Lower leg skin (tissue), 4 donors: ENCODE data around the gene SYAP1. TPM values are rescaled to one million over a fixed set of nuclear protein-coding genes. Genes with fewer than 3 reads are reported as not detected.
"Not testable (repeated sequence)": the region's sequence is repeated elsewhere in the genome, so short reads cannot be mapped to it uniquely, and the experiment has no call there.

Source experiments
- DNase-seq, 2 donors: peaks; one replicate each; pipeline ENCODE4 v3.0.0-alpha.2; 2019; ENCODE audit warnings: low spot score in 2 of 2
- H3K4me3 ChIP-seq: fragments of 200-600 bp; sonication (generic); 2 replicates; pipeline ENCODE4 v1.5.1; 2017; ENCODE audit warnings: mild to moderate bottlenecking, low read depth; ENCODE audit not compliant: poor library complexity, severe bottlenecking
- POLR2A ChIP-seq, 2 donors: fragments of 450-650 bp; IDR thresholded peaks; one replicate each; pipeline ENCODE4 v1.6.1; 2016 to 2017; ENCODE audit warnings: antibody characterized with exemption in 2 of 2, mild to moderate bottlenecking in 1 of 2, moderate library complexity in 1 of 2
- WGBS, 2 donors: methylation state at CpG; one replicate each; pipeline ENCODE4 v1.1.5; 2018; 5-methylcytosine and 5-hydroxymethylcytosine counted together
- intact Hi-C: fragments of 100-400 bp; cut with DNase I; formaldehyde crosslinking; loops from one replicate; pipeline ENCODE4 v1.15.0; 2023; ENCODE audit warnings: low total_unique reads
- total RNA-seq, 4 donors: library from RNA; depleted of rRNA; stranded (reverse); fragments of >200 nt; gene quantifications; one replicate each; pipeline ENCODE4 v1.1.0, GENCODE V29; 2016
- TF ChIP-seq, protein P1 (sequence below), 3 donors: fragments of 450-650 bp; IDR thresholded peaks; one replicate each; pipeline ENCODE4 v1.5.1; 2016; ENCODE audit warnings: antibody characterized with exemption in 3 of 3, mild to moderate bottlenecking in 3 of 3, moderate library complexity in 2 of 3

Gene SYAP1
- total RNA-seq, 4 donors from 2014 or later: 16.1 to 18.5 (median 16.6) TPM

DNA sequence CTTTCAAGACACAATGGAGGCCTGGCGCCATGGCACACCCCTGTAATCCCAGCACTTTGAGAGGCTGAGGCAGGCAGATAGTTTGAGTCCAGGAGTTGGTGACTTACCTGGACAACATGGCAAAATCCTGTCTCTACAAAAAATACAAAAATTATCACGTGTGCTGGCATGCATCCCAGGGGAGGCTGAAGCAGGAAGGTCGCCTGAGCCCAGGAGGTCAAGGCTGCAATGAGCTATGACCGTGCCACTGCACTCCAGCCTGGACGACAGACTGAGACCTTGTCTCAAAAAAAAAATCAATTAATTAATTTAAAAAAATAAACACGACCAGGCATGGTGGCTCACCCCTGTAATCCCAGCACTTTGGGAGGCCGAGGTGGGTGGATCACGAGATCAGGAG is 4.9 kb upstream of the SYAP1 start:
- TF ChIP-seq, protein P1, sequence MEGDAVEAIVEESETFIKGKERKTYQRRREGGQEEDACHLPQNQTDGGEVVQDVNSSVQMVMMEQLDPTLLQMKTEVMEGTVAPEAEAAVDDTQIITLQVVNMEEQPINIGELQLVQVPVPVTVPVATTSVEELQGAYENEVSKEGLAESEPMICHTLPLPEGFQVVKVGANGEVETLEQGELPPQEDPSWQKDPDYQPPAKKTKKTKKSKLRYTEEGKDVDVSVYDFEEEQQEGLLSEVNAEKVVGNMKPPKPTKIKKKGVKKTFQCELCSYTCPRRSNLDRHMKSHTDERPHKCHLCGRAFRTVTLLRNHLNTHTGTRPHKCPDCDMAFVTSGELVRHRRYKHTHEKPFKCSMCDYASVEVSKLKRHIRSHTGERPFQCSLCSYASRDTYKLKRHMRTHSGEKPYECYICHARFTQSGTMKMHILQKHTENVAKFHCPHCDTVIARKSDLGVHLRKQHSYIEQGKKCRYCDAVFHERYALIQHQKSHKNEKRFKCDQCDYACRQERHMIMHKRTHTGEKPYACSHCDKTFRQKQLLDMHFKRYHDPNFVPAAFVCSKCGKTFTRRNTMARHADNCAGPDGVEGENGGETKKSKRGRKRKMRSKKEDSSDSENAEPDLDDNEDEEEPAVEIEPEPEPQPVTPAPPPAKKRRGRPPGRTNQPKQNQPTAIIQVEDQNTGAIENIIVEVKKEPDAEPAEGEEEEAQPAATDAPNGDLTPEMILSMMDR (IDR thresholded peaks at IDR 0.05): no peak
- TF ChIP-seq POLR2A (IDR thresholded peaks at IDR 0.05): no peak
- intact Hi-C loops: loop anchor here (10.0 kb wide), 1 partner anchor 860 kb away; the partner anchor contains the start of gene AP1S2
- no peak for DNase-seq
- H3K4me3 ChIP-seq: no peak overlapping the region
- 84 to 88% methylated on average over 8 of the region's 8 CpGs for WGBS, 2 donors

DNA sequence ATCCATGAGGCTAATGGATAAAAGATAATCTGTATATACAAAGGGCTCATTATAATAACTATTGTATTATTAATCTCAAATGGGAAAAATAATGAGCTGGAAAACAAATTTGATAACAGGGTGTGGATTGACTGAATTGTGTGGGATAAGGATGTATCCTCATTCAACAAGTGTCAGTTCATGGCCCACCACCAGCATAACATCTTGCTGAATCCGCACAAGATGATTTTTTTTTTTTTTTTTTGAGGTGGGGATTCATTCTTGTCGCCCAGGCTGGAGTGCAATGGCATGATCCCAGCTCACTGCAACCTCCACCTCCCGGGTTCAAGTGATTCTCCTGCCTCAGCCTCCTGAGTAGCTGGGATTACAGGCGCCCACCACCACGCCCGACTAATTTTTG is 3.8 kb upstream of the SYAP1 start:
- 78 to 100% methylated on average over 5 to 6 of the region's 6 CpGs for WGBS, 2 donors
- not testable (repeated sequence) for DNase-seq, H3K4me3 ChIP-seq
- intact Hi-C loops: loop anchor here (10.0 kb wide), 1 partner anchor 861 kb away; the partner anchor contains the start of gene AP1S2

GRCh38 chrX:16716451-16716850 is 3.0 kb upstream of the SYAP1 start:
- not testable (repeated sequence) for DNase-seq, H3K4me3 ChIP-seq
- intact Hi-C loops: loop anchor here (10.0 kb wide), 1 partner anchor 862 kb away; the partner anchor contains the start of gene AP1S2
- 87 to 90% methylated on average over 6 of the region's 6 CpGs for WGBS, 2 donors

- H3K4me3 ChIP-seq: no peak overlapping the region
- intact Hi-C loops: loop anchor here (10.0 kb wide), 1 partner anchor 864 kb away; the partner anchor contains the start of gene AP1S2
- DNase-seq: no peak
- no peak for TF ChIP-seq POLR2A (IDR thresholded peaks at IDR 0.05)
- TF ChIP-seq, protein P1 (IDR thresholded peaks at IDR 0.05): no peak
- WGBS, 2 donors: 14 to 18% methylated on average over 5 to 6 of the region's 6 CpGs
Measured at GRCh38 chrX:16718824-16719333, 533 bp upstream of the SYAP1 start.

GRCh38 chrX:16722481-16722880 is 3.1 kb downstream of the SYAP1 start:
- intact Hi-C loops: no loop called here
- WGBS, 2 donors: 80 to 81% methylated on average over 4 of the region's 4 CpGs
- H3K4me3 ChIP-seq: no peak overlapping the region
- DNase-seq: no peak
- TF ChIP-seq, protein P1 (IDR thresholded peaks at IDR 0.05): no peak
- no peak for TF ChIP-seq POLR2A (IDR thresholded peaks at IDR 0.05)

DNA sequence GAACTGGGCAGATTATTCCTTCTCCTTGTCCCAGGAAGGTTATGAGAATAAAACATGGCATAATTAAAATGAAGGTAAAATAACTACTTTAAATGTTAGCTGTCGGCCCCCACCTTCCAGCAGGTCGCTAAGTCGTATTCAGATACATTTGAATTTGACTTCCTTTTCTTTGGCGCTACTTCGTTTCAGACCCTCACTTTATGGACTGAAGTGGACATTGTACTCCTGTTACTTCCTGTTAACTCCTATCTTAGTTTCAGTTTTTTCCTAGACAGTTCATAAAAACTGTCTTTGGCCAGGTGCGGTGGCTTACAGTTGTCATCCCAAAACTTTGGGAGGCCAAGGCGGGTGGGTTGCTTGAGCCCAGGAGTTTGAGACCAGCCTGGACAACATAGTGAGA is 5.7 kb downstream of the SYAP1 start:
- intact Hi-C loops: no loop called here
- TF ChIP-seq POLR2A (IDR thresholded peaks at IDR 0.05): no peak
- TF ChIP-seq, protein P1 (IDR thresholded peaks at IDR 0.05): no peak

GRCh38 chrX:16726347-16726988 is 7.1 kb downstream of the SYAP1 start:
- 92 to 97% methylated on average over 5 of the region's 5 CpGs for WGBS, 2 donors
- intact Hi-C loops, DNase-seq, H3K4me3 ChIP-seq: not testable (repeated sequence)

More for the DNA sequence above, 5.7 kb downstream of the SYAP1 start:
- 88 to 94% methylated on average over 7 of the region's 7 CpGs for WGBS, 2 donors
- DNase-seq: no peak
- no peak overlapping the region for H3K4me3 ChIP-seq
